GM18873 (cell line): ENCODE results near the gene KRT79.
"Not testable (repeated sequence)": the region's sequence is repeated elsewhere in the genome, so short reads cannot be mapped to it uniquely, and the experiment has no call there.

Experiments
- ATAC-seq: cut with Tn5 transposase; IDR thresholded peaks from one replicate; pipeline ENCODE4 v1.9.1; 2021; ENCODE audit warnings: mild to moderate bottlenecking, moderate library complexity, moderate number of reproducible peaks; ENCODE audit not compliant: unreplicated experiment, low FRiP score

KRT79 gene

GRCh38 chr12:52808573-52809160 lies 25.4 kb downstream of the KRT79 start:
- ATAC-seq: no peak

- no peak for ATAC-seq
These were observed 26.3 kb downstream of the KRT79 start for GRCh38 chr12:52807544-52808470.

- no peak for ATAC-seq
These were observed 27.1 kb downstream of the KRT79 start for GRCh38 chr12:52806821-52807543.

- ATAC-seq: no peak
These were observed 27.8 kb downstream of the KRT79 start for GRCh38 chr12:52806169-52806811.

GRCh38 chr12:52805739-52806138 lies 28.4 kb downstream of the KRT79 start:
- no peak for ATAC-seq

- ATAC-seq: no peak
These were observed 29.1 kb downstream of the KRT79 start for GRCh38 chr12:52805000-52805399.

- no peak for ATAC-seq
These were observed 31.7 kb downstream of the KRT79 start for GRCh38 chr12:52802442-52802841.

- ATAC-seq: no peak
These were observed 32.3 kb downstream of the KRT79 start for GRCh38 chr12:52801773-52802172.

- ATAC-seq: no peak
These were observed 33.7 kb downstream of the KRT79 start for GRCh38 chr12:52800259-52800917.

- ATAC-seq: no peak
These were observed 34.5 kb downstream of the KRT79 start for GRCh38 chr12:52799505-52800211.

GRCh38 chr12:52798671-52799504 lies 35.2 kb downstream of the KRT79 start:
- no peak for ATAC-seq

GRCh38 chr12:52798003-52798670 lies 36.0 kb downstream of the KRT79 start:
- no peak for ATAC-seq

GRCh38 chr12:52797529-52797894 lies 36.6 kb downstream of the KRT79 start:
- no peak for ATAC-seq

GRCh38 chr12:52796839-52797528 lies 37.1 kb downstream of the KRT79 start:
- ATAC-seq: no peak

GRCh38 chr12:52796429-52796794 lies 37.7 kb downstream of the KRT79 start:
- ATAC-seq: no peak

- ATAC-seq: no peak
These were observed 38.2 kb downstream of the KRT79 start, which contains the start of gene KRT3 for GRCh38 chr12:52795694-52796428. KRT3 (minus strand) TSS chr12:52796117; CDS start chr12:52796042, 75 bp downstream.

GRCh38 chr12:52795332-52795674 lies 38.8 kb downstream of the KRT79 start:
- not testable (repeated sequence) for ATAC-seq
